OCI-LY3 (cell line): ENCODE data around the gene SLC7A1.

Source experiments
- CTCF ChIP-seq: fragments of 200-600, 300-600 bp; sonication (generic); IDR thresholded peaks from 2 replicates; pipeline ENCODE4 v1.5.1; 2014; ENCODE audit warnings: antibody characterized with exemption, low read length, low read depth
- EZH2phosphoT487 ChIP-seq: fragments of 200-600 bp; shearing (Covaris generic); IDR thresholded peaks from 2 replicates; pipeline ENCODE4 v1.6.1; 2018; ENCODE audit warnings: antibody characterized with exemption, mixed run types, low read depth

DNA sequence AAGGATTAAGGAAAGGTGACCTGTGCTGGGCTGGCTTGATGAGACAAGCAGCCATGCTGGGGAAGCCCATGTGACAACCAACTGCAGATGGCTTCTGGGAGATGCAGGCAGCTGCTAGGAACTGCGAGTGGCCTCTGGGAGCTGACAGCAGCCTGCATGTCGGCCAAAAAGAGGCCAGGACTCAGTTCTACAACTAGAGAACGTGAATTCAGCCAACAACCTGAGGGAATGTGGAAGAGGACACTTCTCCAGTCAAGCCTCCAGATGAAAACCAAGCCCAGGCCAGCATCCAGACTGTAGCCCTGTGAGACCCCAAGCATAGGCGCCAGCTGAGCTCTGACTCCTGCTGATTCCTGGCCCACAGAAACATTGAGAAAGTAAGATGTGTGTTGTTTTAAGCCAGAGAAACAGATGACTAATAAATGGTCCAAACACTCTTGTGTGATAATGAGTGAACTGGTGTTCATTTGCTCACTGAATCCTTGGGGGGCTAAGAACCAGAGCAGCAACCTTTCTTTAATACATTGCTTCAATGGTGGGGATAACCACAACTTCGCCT is 45.0 kb downstream of the SLC7A1 start:
- TF ChIP-seq CTCF (no peak), EZH2phosphoT487 (no peak)
